Stimulated activated CD8-positive, alpha-beta memory T cell treated with anti-CD3 and anti-CD28 coated beads, Interleukin-15, amount 100 ng/mL, for 1 hour (primary cell): ENCODE data around the gene MMAA.
"Not testable (repeated sequence)": the region's sequence is repeated elsewhere in the genome, so short reads cannot be mapped to it uniquely, and the experiment has no call there.

Source experiments
- DNase-seq: peaks from one replicate; pipeline ENCODE4 v3.0.0-alpha.2; 2020; ENCODE audit warnings: low read depth

The MMAA gene

GRCh38 chr4:145635117-145635516 is 15.9 kb downstream of the MMAA start:
- DNase-seq = no peak

- DNase-seq = no peak
Measured at GRCh38 chr4:145635630-145636029, 16.4 kb downstream of the MMAA start.

- DNase-seq = no peak
Measured at GRCh38 chr4:145639186-145639698, 20.1 kb downstream of the MMAA start.

GRCh38 chr4:145640236-145640635 is 21.1 kb downstream of the MMAA start:
- not testable (repeated sequence) for DNase-seq

- DNase-seq = no peak
Measured at GRCh38 chr4:145643295-145643694, 24.1 kb downstream of the MMAA start.

- no peak for DNase-seq
Measured at GRCh38 chr4:145644699-145645098, 25.5 kb downstream of the MMAA start.

GRCh38 chr4:145656156-145656555 is 37.0 kb downstream of the MMAA start:
- no peak for DNase-seq

GRCh38 chr4:145660064-145660463 is 40.9 kb downstream of the MMAA start:
- DNase-seq = no peak

GRCh38 chr4:145663194-145663593 is 44.0 kb downstream of the MMAA start:
- DNase-seq = no peak

GRCh38 chr4:145665773-145666172 is 46.6 kb downstream of the MMAA start:
- DNase-seq = no peak

- DNase-seq = no peak
Measured at GRCh38 chr4:145670422-145670821, 51.2 kb downstream of the MMAA start.

- no peak for DNase-seq
Measured at GRCh38 chr4:145679520-145679919, 60.3 kb downstream of the MMAA start.

- DNase-seq = no peak
Measured at GRCh38 chr4:145679991-145680455, 60.8 kb downstream of the MMAA start, which contains the start of gene C4orf51. Gene C4orf51 (plus strand): TSS chr4:145680146. CDS start chr4:145680204, 58 bp downstream.

GRCh38 chr4:145680902-145681301 is 61.7 kb downstream of the MMAA start:
- DNase-seq = no peak

- no peak for DNase-seq
Measured at GRCh38 chr4:145681518-145681917, 62.3 kb downstream of the MMAA start.

- DNase-seq = no peak
Measured at GRCh38 chr4:145681956-145682355, 62.8 kb downstream of the MMAA start.

- no peak for DNase-seq
Measured at GRCh38 chr4:145686991-145687390, 67.8 kb downstream of the MMAA start.

- no peak for DNase-seq
Measured at GRCh38 chr4:145690610-145691009, 71.4 kb downstream of the MMAA start.

- not testable (repeated sequence) for DNase-seq
Measured at GRCh38 chr4:145691416-145691815, 72.2 kb downstream of the MMAA start.

GRCh38 chr4:145694929-145695328 is 75.7 kb downstream of the MMAA start:
- DNase-seq = no peak

GRCh38 chr4:145697332-145697731 is 78.1 kb downstream of the MMAA start:
- no peak for DNase-seq

- no peak for DNase-seq
Measured at GRCh38 chr4:145698507-145698906, 79.3 kb downstream of the MMAA start.

GRCh38 chr4:145703850-145704497 is 84.8 kb downstream of the MMAA start:
- no peak for DNase-seq

GRCh38 chr4:145709336-145709735 is 90.2 kb downstream of the MMAA start:
- no peak for DNase-seq
